ENCODE results near the gene YLPM1.

- TF ChIP-seq, protein P1, sequence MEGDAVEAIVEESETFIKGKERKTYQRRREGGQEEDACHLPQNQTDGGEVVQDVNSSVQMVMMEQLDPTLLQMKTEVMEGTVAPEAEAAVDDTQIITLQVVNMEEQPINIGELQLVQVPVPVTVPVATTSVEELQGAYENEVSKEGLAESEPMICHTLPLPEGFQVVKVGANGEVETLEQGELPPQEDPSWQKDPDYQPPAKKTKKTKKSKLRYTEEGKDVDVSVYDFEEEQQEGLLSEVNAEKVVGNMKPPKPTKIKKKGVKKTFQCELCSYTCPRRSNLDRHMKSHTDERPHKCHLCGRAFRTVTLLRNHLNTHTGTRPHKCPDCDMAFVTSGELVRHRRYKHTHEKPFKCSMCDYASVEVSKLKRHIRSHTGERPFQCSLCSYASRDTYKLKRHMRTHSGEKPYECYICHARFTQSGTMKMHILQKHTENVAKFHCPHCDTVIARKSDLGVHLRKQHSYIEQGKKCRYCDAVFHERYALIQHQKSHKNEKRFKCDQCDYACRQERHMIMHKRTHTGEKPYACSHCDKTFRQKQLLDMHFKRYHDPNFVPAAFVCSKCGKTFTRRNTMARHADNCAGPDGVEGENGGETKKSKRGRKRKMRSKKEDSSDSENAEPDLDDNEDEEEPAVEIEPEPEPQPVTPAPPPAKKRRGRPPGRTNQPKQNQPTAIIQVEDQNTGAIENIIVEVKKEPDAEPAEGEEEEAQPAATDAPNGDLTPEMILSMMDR (conservative IDR thresholded peaks at IDR 0.05; ENCODE audit: low read depth, low read length) = no peak
- TF ChIP-seq EZH2 (IDR thresholded peaks at IDR 0.05; ENCODE audit: borderline replicate concordance, low read depth, low read length, poor library complexity, severe bottlenecking) = no peak
These were observed 25.3 kb upstream of the YLPM1 start for GRCh38 chr14:74737753-74738325.

All from A673 (cell line).